Measurements from ENCODE around the gene SVOP. TPM values are rescaled to one million over a fixed set of nuclear protein-coding genes. Genes with fewer than 3 reads are reported as not detected.

Gene SVOP
- total RNA-seq, 4 donors from 2014 or later, result not detected

DNA sequence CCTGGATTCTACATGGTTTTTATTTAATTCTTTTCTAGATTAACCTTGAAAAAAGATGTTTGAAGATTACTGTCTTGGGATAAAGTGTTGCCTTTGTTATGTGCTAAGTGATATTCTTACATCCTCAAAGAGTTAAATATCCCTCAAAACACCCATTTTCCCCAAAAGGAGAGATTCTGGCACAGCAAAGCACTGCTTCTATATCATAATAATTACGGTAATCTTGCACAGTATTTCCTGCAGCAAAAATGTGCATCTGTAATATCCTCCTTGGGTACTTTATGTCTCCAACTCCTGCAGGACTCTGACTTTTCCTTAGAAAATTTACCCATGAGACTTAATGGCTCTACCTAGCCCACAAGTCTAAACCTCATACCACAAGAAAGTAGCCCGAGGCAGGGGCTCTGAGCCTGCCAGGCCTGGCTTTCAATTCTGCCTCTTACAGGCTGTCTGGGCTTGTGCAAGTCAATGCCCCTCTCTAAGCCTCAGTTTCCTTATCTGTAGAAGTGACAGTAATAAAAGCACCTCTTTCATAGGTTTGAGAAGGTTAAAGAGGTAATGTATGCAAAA, 45.8 kb downstream of the SVOP start:
- TF ChIP-seq, protein P1, sequence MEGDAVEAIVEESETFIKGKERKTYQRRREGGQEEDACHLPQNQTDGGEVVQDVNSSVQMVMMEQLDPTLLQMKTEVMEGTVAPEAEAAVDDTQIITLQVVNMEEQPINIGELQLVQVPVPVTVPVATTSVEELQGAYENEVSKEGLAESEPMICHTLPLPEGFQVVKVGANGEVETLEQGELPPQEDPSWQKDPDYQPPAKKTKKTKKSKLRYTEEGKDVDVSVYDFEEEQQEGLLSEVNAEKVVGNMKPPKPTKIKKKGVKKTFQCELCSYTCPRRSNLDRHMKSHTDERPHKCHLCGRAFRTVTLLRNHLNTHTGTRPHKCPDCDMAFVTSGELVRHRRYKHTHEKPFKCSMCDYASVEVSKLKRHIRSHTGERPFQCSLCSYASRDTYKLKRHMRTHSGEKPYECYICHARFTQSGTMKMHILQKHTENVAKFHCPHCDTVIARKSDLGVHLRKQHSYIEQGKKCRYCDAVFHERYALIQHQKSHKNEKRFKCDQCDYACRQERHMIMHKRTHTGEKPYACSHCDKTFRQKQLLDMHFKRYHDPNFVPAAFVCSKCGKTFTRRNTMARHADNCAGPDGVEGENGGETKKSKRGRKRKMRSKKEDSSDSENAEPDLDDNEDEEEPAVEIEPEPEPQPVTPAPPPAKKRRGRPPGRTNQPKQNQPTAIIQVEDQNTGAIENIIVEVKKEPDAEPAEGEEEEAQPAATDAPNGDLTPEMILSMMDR (IDR thresholded peaks at IDR 0.05; ENCODE audit: low read depth), result no peak

DNA sequence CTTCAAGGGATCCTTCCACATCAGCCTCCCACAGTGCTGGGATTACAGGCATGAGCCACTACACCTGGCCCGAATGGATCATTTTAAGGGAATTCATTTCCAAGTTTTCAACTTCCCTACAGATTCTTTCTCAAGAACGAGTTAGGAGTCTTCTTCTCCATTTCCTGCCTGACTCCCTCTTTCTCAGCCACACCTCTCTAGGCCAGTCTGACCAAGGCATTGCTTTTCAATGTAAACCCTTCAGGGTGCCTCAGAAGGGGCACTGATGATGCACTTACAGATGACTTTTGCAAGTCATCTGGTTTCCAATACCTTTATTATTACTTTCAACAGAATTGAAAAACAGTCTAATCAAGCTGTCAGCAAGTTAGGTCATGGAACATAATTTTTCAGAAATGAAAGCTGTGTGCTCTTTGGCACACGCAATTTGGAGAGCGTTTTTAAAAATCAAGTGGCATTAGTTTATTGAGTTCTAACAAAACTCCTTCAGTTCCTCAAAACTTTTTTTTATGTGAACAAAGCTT, 47.2 kb downstream of the SVOP start:
- TF ChIP-seq, protein P1 (IDR thresholded peaks at IDR 0.05; ENCODE audit: low read depth), result no peak

DNA sequence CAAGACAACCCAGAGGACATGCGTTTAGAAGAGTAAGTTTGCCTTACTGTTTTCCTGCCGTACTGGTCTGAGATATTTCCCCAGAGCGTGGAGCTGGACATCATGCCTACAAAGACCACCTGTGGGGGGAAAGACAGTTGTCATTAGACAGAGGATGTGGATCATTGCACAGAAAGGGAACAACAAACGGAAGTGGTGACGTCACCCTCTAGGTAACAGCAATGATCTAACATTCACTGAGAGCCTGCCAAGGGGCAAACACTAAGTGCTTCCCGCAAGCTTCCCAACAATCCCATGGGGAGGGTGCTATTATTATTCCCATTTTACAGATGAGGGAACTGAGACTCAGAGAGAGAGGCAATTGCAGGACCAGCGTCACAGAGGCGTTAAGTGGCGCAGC, 48.5 kb downstream of the SVOP start:
- TF ChIP-seq, protein P1 (IDR thresholded peaks at IDR 0.05; ENCODE audit: low read depth), result no peak

DNA sequence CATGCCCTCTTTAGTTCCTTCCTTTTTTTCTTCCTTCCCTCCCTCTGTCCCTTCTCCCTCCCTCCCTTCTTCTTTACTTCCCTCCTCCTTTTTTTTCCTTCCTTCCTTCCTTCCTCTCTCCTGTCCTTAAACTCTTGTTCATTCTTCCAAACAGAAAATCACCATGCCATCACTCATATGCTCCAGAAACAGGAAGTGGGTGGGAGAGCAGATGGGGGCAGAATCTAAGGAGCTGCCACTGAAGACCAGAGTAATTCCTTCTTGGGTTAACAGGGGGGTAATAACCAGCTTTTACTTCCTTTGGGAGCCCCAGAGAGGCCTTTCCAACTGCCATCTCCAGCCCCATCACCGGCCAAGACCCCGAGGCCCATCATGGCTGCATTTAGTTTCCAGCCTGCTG, 51.2 kb downstream of the SVOP start:
- TF ChIP-seq, protein P1 (IDR thresholded peaks at IDR 0.05; ENCODE audit: low read depth), result no peak

DNA sequence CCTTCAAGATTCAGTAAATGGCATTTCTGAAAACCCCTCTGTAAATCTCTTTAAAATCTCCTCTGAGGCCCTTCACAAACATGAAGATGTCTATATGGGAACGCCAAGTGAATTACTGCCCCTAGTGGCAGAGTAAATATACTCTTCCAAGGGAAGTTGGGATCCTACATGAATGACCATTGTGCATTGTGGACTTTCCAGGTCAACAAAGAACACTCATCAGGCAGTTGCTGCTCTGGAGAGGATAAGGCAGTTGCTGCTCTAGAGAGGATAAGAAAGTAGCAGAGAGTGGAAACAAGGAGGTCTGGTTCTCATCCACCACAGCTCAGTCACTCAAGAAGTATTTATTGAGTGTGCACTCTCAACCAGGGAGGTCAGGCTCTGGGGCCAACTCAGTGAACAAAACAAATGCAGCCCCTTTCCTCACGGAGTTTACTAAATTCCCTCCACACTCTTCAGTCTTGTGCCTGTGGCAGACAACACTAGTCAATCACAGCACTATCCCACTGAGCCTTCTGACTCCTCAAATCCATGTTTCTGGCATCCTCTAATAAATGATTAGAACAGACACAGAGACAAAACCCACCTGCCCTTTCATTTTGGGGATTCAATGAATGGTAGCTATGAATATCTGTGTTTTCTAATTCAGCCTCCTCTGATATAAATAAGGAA, 52.9 kb downstream of the SVOP start:
- TF ChIP-seq, protein P1 (IDR thresholded peaks at IDR 0.05; ENCODE audit: low read depth), result no peak

DNA sequence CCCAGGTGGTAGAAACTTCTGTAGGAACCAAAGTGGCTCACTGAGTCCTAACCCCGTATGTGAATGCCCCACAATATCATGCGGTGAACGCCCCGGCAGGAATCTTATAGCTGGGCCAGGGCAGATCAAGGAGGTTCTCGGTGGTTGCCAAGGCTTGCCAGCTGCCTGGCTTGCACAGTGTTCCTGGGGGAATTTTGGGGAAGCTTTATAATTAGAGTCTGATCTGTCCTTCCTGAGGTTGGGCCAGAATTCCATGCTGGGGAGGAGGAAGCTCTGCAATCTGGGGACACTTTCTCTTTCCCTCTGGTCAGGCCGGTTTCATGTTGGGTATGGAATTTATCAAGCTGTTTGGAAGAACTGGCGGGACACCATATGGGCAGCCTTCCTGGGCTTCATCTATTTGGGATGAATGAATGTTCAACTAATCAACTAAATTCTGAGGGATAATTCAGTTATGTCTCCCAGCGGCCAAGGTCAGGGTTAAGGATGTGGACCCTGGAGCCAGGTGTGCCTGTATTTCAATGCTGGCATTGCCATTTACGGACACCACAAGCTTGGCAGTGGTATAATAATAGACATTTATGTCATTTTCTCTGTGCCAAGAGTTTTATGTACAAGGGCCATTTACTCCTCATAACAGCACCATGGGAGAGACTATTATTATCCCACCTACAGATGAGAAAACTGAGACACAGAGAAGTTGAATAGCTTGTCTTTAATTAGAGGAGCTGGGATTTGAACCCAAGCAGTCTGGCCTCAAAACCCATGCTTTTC, 54.3 kb downstream of the SVOP start:
- TF ChIP-seq, protein P1 (IDR thresholded peaks at IDR 0.05; ENCODE audit: low read depth), result no peak

DNA sequence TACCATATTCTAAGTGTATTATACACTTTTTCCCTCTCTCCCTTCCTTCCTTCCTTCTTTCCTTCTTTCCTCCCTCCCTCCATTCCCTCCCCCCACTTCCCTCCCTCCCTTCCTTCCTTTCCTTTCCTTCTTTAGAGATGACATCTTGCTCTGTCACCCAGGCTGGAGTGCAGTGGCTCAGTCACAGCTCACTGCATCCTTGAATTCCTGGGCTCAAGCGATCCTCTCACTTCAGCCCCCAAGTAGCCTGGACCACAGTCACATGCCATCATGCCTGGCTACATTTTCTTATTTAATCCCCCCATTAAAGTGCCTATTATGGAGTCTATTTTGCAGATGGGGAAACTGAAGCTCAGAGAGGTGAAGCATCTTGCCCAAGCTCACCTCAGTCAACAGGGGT, 55.0 kb downstream of the SVOP start:
- TF ChIP-seq, protein P1 (IDR thresholded peaks at IDR 0.05; ENCODE audit: low read depth), result no peak

All from subcutaneous adipose tissue (tissue), 4 donors.